K562 (cell line): ENCODE results near the gene PGAM2. TPM values are rescaled to one million over a fixed set of nuclear protein-coding genes. Genes with fewer than 3 reads are reported as not detected.

ENCODE experiments used
- ATAC-seq: fragments of 200-7000 bp; cut with Tn5 transposase; 3 replicates; pipeline ENCODE4 v1.9.1; 2020; ENCODE audit warnings: moderate library complexity
- BruUV-seq: library from RNA; stranded (reverse); fragments of 400-500 nt; replicated peaks from 2 replicates; lab custom pipeline; 2021; lab: Mats Ljungman, UMichigan
- CTCF ChIA-PET: fragments of 300-600 bp; formaldehyde crosslinking; extraction: SDS; loops from one replicate; lab custom pipeline; 2021; ENCODE audit warnings: low intra/inter-chr PET ratio; lab: Yijun Ruan, JAX
- POLR2A ChIA-PET: fragments of 300-600, 350-650 bp; sonication (Branson Sonifier 250); formaldehyde crosslinking; extraction: SDS; loops from one replicate; lab custom pipeline; 2021; ENCODE audit warnings: antibody characterized with exemption, inconsistent platforms; lab: Yijun Ruan, JAX
- DNase-seq, 4 experiments: peaks; one replicate each; pipeline versions ENCODE4 v3.0.0 to v3.0.0-alpha.2; 2011 to 2018; ENCODE audit warnings: low spot score in 3 of 4, mixed read lengths in 3 of 4; ENCODE audit errors: extremely low read depth in 1 of 4
- FAIRE-seq: peaks from 2 replicates; lab custom pipeline; 2011; peaks lifted over from hg19 to GRCh38; lab: Jason Lieb, UNC
- H2AFZ ChIP-seq: 2 replicates; pipeline ENCODE4 v1.6.0; 2011; ENCODE audit warnings: low read depth, low read length, control low read depth, inconsistent platforms
- H3K27ac ChIP-seq: fragments of 200-600 bp; 3 replicates; pipeline ENCODE4 v1.8.0; 2011; ENCODE audit warnings: low read depth, mild to moderate bottlenecking, control low read depth, inconsistent platforms, low read length, moderate library complexity, mixed read lengths; ENCODE audit errors: extremely low read depth
- H3K27me3 ChIP-seq, 2 experiments: fragments of 300-600 bp in 1 of 2; 2 replicates in 1 of 2; 3 replicates in 1 of 2; pipeline versions ENCODE4 v1.6.0 to v1.8.0; 2011; ENCODE audit warnings: inconsistent platforms in 2 of 2, low read length in 2 of 2, mild to moderate bottlenecking in 1 of 2, mixed read lengths in 1 of 2, moderate library complexity in 1 of 2; ENCODE audit not compliant: control insufficient read depth in 2 of 2, insufficient read depth in 2 of 2
- H3K36me3 ChIP-seq: fragments of 300-600 bp; 3 replicates; pipeline ENCODE4 v1.8.0; 2011; ENCODE audit warnings: mild to moderate bottlenecking, low read length, inconsistent platforms; ENCODE audit not compliant: control insufficient read depth, insufficient read depth
- H3K4me1 ChIP-seq, 2 experiments: fragments of 200-600 bp in 1 of 2; replicated peaks in 1 of 2; 2 replicates in 1 of 2; 3 replicates in 1 of 2; pipeline versions ENCODE4 v1.5.1 to v1.8.0; 2011; ENCODE audit warnings: inconsistent platforms in 2 of 2, low read length in 2 of 2, mild to moderate bottlenecking in 1 of 2, mixed read lengths in 1 of 2, moderate library complexity in 1 of 2; ENCODE audit not compliant: control insufficient read depth in 2 of 2, insufficient read depth in 2 of 2
- H3K4me2 ChIP-seq: 2 replicates; pipeline ENCODE4 v1.6.1; 2011; ENCODE audit warnings: low read length, control low read depth, inconsistent platforms, mixed read lengths; ENCODE audit not compliant: insufficient read depth
- H3K4me3 ChIP-seq: fragments of 200-600 bp; sonication (generic), shearing (Covaris generic); 2 replicates; pipeline ENCODE4 v1.5.1; 2016; ENCODE audit warnings: control low read depth, inconsistent platforms
- H3K79me2 ChIP-seq: fragments of 200-600 bp; 3 replicates; pipeline ENCODE4 v1.8.0; 2011; ENCODE audit warnings: low read length, inconsistent platforms; ENCODE audit not compliant: control insufficient read depth, insufficient read depth
- H3K9ac ChIP-seq, 2 experiments: 2 replicates each; pipeline versions ENCODE4 v1.6.0 to v1.6.1; 2011; ENCODE audit warnings: low read depth in 2 of 2, low read length in 2 of 2, control low read depth in 1 of 2, inconsistent platforms in 1 of 2, mild to moderate bottlenecking in 1 of 2, mixed read lengths in 1 of 2; ENCODE audit not compliant: insufficient read depth in 1 of 2
- H3K9me1 ChIP-seq: one replicate; pipeline ENCODE4 v1.6.0; 2011; ENCODE audit warnings: inconsistent platforms, mild to moderate bottlenecking, low read length, moderate library complexity; ENCODE audit not compliant: control insufficient read depth, insufficient read depth
- H3K9me3 ChIP-seq: replicated peaks from 2 replicates; pipeline ENCODE4 v1.5.1; 2011; ENCODE audit warnings: low read depth, low read length, inconsistent platforms; ENCODE audit not compliant: control insufficient read depth, insufficient read depth
- H4K20me1 ChIP-seq: replicated peaks from 2 replicates; pipeline ENCODE4 v1.6.1; 2011; ENCODE audit warnings: low read length, inconsistent platforms, mixed read lengths; ENCODE audit not compliant: control insufficient read depth, insufficient read depth
- ARID2 ChIP-seq: fragments of 450-650 bp; IDR thresholded peaks from 2 replicates; pipeline ENCODE4 v1.6.1; 2017; ENCODE audit warnings: antibody characterized with exemption, mild to moderate bottlenecking
- BRD9 ChIP-seq: fragments of 450-650 bp; IDR thresholded peaks from 2 replicates; pipeline ENCODE4 v1.6.1; 2018; ENCODE audit warnings: low read depth; ENCODE audit not compliant: partially characterized antibody
- CHCHD3 ChIP-seq: fragments of 250-450 bp; sonication (Bioruptor Pico); IDR thresholded peaks from 2 replicates; pipeline ENCODE4 v2.1.2; 2022; ENCODE audit warnings: mild to moderate bottlenecking
- DMBX1 ChIP-seq: fragments of 250-450 bp; sonication (Bioruptor Pico); IDR thresholded peaks from 2 replicates; pipeline ENCODE4 v1.8.0; 2022; ENCODE audit warnings: inconsistent platforms, mild to moderate bottlenecking, moderate library complexity, borderline replicate concordance
- GATA2 ChIP-seq: sonication (generic); formaldehyde crosslinking; IDR thresholded peaks from 2 replicates; pipeline ENCODE4 v1.4.0; 2020; ENCODE audit warnings: mild to moderate bottlenecking, missing genetic modification reagents
- JUNB ChIP-seq: fragments of 450-650 bp; formaldehyde crosslinking; conservative IDR thresholded peaks from 2 replicates; pipeline ENCODE4 v1.4.0; 2020; ENCODE audit warnings: mild to moderate bottlenecking
- MBD2 ChIP-seq: sonication (generic); IDR thresholded peaks from 2 replicates; pipeline ENCODE4 v1.6.1; 2016; ENCODE audit warnings: low read depth, borderline replicate concordance
- NFIX ChIP-seq: fragments of 250-450 bp; sonication (Bioruptor Pico); IDR thresholded peaks from 2 replicates; pipeline ENCODE4 v1.4.0; 2020; ENCODE audit warnings: low read depth, mild to moderate bottlenecking, moderate library complexity
- PTBP1 ChIP-seq: fragments of 200-400 bp; formaldehyde crosslinking; IDR thresholded peaks from 2 replicates; pipeline ENCODE4 v1.6.1; 2017; ENCODE audit warnings: low read depth, low read length
- RNF2 ChIP-seq: sonication (generic); IDR thresholded peaks from 2 replicates; pipeline ENCODE4 v1.6.1; 2016
- SFPQ ChIP-seq: fragments of 200-400 bp; formaldehyde crosslinking; IDR thresholded peaks from 2 replicates; pipeline ENCODE4 v1.6.1; 2017; ENCODE audit warnings: mild to moderate bottlenecking, low read depth, low read length, moderate library complexity
- TCF15 ChIP-seq: fragments of 250-450 bp; sonication (Bioruptor Pico); IDR thresholded peaks from 2 replicates; pipeline ENCODE4 v1.8.0; 2022; ENCODE audit warnings: moderate library complexity, mild to moderate bottlenecking, inconsistent platforms
- ZNF197 ChIP-seq: fragments of 200-800 bp; sonication (Bioruptor generic); IDR thresholded peaks from 2 replicates; pipeline ENCODE4 v1.6.1; 2016; ENCODE audit warnings: low read depth, missing genetic modification characterization, missing compliant biosample characterization
- ZNF408 ChIP-seq: fragments of 250-450 bp; sonication (Bioruptor Pico); IDR thresholded peaks from 2 replicates; pipeline ENCODE4 v1.4.0; 2020; ENCODE audit warnings: low read depth, mild to moderate bottlenecking, moderate library complexity
- WGBS: fragments of 100-300 bp; shearing (Covaris generic); methylation state at CpG from one replicate; pipeline ENCODE4 v1.1.6; 2016; ENCODE audit warnings: low coverage, mixed read lengths; ENCODE audit not compliant: insufficient coverage; ENCODE audit errors: missing lambda C conversion rate; 5-methylcytosine and 5-hydroxymethylcytosine counted together
- in situ Hi-C: fragments of 300-500 bp; cut with MboI; formaldehyde crosslinking; loops from 4 replicates; pipeline ENCODE4 v1.15.0; 2018; ENCODE audit warnings: inconsistent platforms, mixed read lengths
- intact Hi-C: fragments of 100-400 bp; cut with micrococcal nuclease; formaldehyde crosslinking; loops from 2 replicates; pipeline ENCODE4 v1.14.2; 2022
- polyA plus RNA-seq, 8 experiments: library from polyadenylated mRNA; depleted of rRNA in 4 of 8; stranded (reverse) in 5 of 8; unstranded in 3 of 8; fragments of >200 nt; fragmentation: Nextera tagmentation in 2 of 8; fragmentation: Illumina TruSeq in 1 of 8; extraction: Ambion mirVana in 2 of 8; extraction: Trizol in 1 of 8; gene quantifications; 2 replicates each; pipeline versions ENCODE4 v1.2.1 to v1.2.3, GENCODE V29; 2011 to 2014; ENCODE audit warnings: inconsistent platforms in 1 of 8, missing spikeins in 1 of 8
- total RNA-seq, 7 experiments: library from RNA; depleted of rRNA in 6 of 7; stranded (reverse); fragments of >200 nt in 6 of 7; fragmentation: Illumina TruSeq in 2 of 7; extraction: Trizol in 2 of 7; gene quantifications; 2 replicates each; pipeline versions ENCODE4 v1.2.1 to v1.2.3, GENCODE V29; 2011 to 2021; ENCODE audit warnings: low replicate concordance in 1 of 7

PGAM2 gene
- total and polyA plus RNA-seq, 9 of the 15 experiments (the other 6 are each of a cell fraction or from before 2014, with no cell fraction given) = not detected

- no peak overlapping the region for H3K4me2 ChIP-seq
- no TSS peak for BruUV-seq
- WGBS = 23% methylated on average over 7 of the region's 8 CpGs
- ATAC-seq (no peak), DNase-seq (no peak), FAIRE-seq (no peak)
- H3K36me3 ChIP-seq = no peaks in the 10 kb centered on the region
- H3K27me3 ChIP-seq = peaks cover 17 to 39% of the 10 kb centered on the region in 2 experiments; a peak in 4 of 5 replicates
- no peak overlapping the region for H2AFZ ChIP-seq
- no peak overlapping the region for H3K27ac ChIP-seq
- H3K9me1 ChIP-seq = no peaks in the 10 kb centered on the region
- 0 out of 2 replicates have a peak, but pooled peaks cover 6% of the 10 kb centered on the region for H4K20me1 ChIP-seq
- ChIA-PET POLR2A (interaction anchor here (1.0 kb wide), 1 partner anchor 19 kb away, joined by 3 read pairs; no protein-coding TSS in a partner anchor), CTCF (no interaction called here)
- H3K4me1 ChIP-seq = peaks cover 0 to 35% of the 10 kb centered on the region in 2 experiments; a peak in 4 of 5 replicates
- 0 out of 4 replicates have a peak overlapping the region, but pooled peaks of 1 of the 2 experiments have one; percentile 31 for H3K9ac ChIP-seq
- TF ChIP-seq RNF2 (no peak), NFIX (CRISPR knock-in tag) (no peak), MBD2 (no peak), JUNB (no peak), CHCHD3 (CRISPR knock-in tag) (no peak), ARID2 (no peak), ZNF197 (CRISPR knock-in tag) (no peak), BRD9 (no peak), DMBX1 (CRISPR knock-in tag) (no peak), GATA2 (CRISPR knock-in tag) (no peak), ZNF408 (CRISPR knock-in tag) (no peak), TCF15 (CRISPR knock-in tag) (no peak), PTBP1 (no peak), SFPQ (no peak)
- H3K79me2 ChIP-seq = no peaks in the 10 kb centered on the region
- intact Hi-C loops = no loop called here
- in situ Hi-C loops = no loop called here
- no peak overlapping the region for H3K4me3 ChIP-seq
- H3K9me3 ChIP-seq = no peaks in the 10 kb centered on the region
These were observed 38.2 kb upstream of the PGAM2 start for GRCh38 chr7:44103566-44103922.
